Measurements from ENCODE around the gene DLX3.

DLX3 gene

GRCh38 chr17:49964769-49965523 is 30.1 kb downstream of the DLX3 start:
- H3K9me3 ChIP-seq (ENCODE audit: control insufficient read depth, low read length): no peaks in the 10 kb centered on the region
- no peak overlapping the region for H3K4ac ChIP-seq (ENCODE audit: low read depth in 1 of 2, low read length in 2 of 2)
- H3K27ac ChIP-seq (ENCODE audit: low read length, poor library complexity, severe bottlenecking): no peak overlapping the region
- DNase-seq: no peak
- no peak overlapping the region for H2AFZ ChIP-seq (ENCODE audit: low read depth, low read length)
- no peak overlapping the region for H4K91ac ChIP-seq (ENCODE audit: low read length)
- H3K4me3 ChIP-seq (ENCODE audit: insufficient read depth in 1 of 2, low read depth in 1 of 2, low read length in 2 of 2): no peak overlapping the region
- H3K14ac ChIP-seq (ENCODE audit: low read length in 2 of 2): no peak overlapping the region
- no peak overlapping the region for H3K9ac ChIP-seq (ENCODE audit: low read length)
- no peak overlapping the region for H2BK15ac ChIP-seq (ENCODE audit: low read depth, poor library complexity, severe bottlenecking)
- no peak overlapping the region for H3K4me2 ChIP-seq (ENCODE audit: low read length, poor library complexity, severe bottlenecking)
- H3K23ac ChIP-seq (ENCODE audit: low read length in 2 of 2): peak overlapping the region in 1 of 2 experiments; percentile 79
- H3K4me1 ChIP-seq (ENCODE audit: control insufficient read depth, insufficient read depth, low read depth, low read length): peaks cover 24% of the 10 kb centered on the region
- no peak overlapping the region for H3K18ac ChIP-seq (ENCODE audit: low read depth in 1 of 2, low read length in 2 of 2)
- H2AK5ac ChIP-seq (ENCODE audit: low read length, severe bottlenecking): no peak overlapping the region
- no peak overlapping the region for H4K8ac ChIP-seq (ENCODE audit: low read length)
- H2BK12ac ChIP-seq (ENCODE audit: low read length in 2 of 2): no peak overlapping the region
- H3K79me1 ChIP-seq (replicated peaks; ENCODE audit: low read length, poor library complexity, severe bottlenecking): no peaks in the 10 kb centered on the region
- H2BK120ac ChIP-seq (ENCODE audit: low read depth, low read length): no peak overlapping the region
- H3K27me3 ChIP-seq (ENCODE audit: control insufficient read depth in 1 of 2, insufficient read depth in 1 of 2, low read length in 2 of 2): peaks cover 84% of the 10 kb centered on the region in 2 experiments
- WGBS: 4% methylated on average over 52 of the region's 52 CpGs
- no peak overlapping the region for H2BK5ac ChIP-seq (ENCODE audit: low read depth, low read length, poor library complexity, severe bottlenecking)
- no peaks in the 10 kb centered on the region for H3K36me3 ChIP-seq (ENCODE audit: control insufficient read depth in 1 of 2, insufficient read depth in 2 of 2, low read depth in 1 of 2, low read length in 2 of 2)

GRCh38 chr17:49964303-49964768 is 30.7 kb downstream of the DLX3 start:
- Histone ChIP-seq H3K36me3 (ENCODE audit: control insufficient read depth in 1 of 2, insufficient read depth in 2 of 2, low read depth in 1 of 2, low read length in 2 of 2) (no peaks in the 10 kb centered on the region), H4K8ac (ENCODE audit: low read length) (no peak overlapping the region), H3K4ac (ENCODE audit: low read depth in 1 of 2, low read length in 2 of 2) (no peak overlapping the region), H3K27me3 (ENCODE audit: control insufficient read depth in 1 of 2, insufficient read depth in 1 of 2, low read length in 2 of 2) (peaks cover 78 to 79% of the 10 kb centered on the region in 2 experiments), H2BK15ac (ENCODE audit: low read depth, poor library complexity, severe bottlenecking) (no peak overlapping the region), H3K4me1 (ENCODE audit: control insufficient read depth, insufficient read depth, low read depth, low read length) (peaks cover 22% of the 10 kb centered on the region), H2BK12ac (ENCODE audit: low read length in 2 of 2) (no peak overlapping the region), H2BK5ac (ENCODE audit: low read depth, low read length, poor library complexity, severe bottlenecking) (no peak overlapping the region), H3K9me3 (ENCODE audit: control insufficient read depth, low read length) (no peaks in the 10 kb centered on the region), H3K18ac (ENCODE audit: low read depth in 1 of 2, low read length in 2 of 2) (no peak overlapping the region), H3K23ac (ENCODE audit: low read length in 2 of 2) (no peak overlapping the region), H4K91ac (ENCODE audit: low read length) (no peak overlapping the region), H2BK120ac (ENCODE audit: low read depth, low read length) (no peak overlapping the region), H2AFZ (ENCODE audit: low read depth, low read length) (no peak overlapping the region), H3K27ac (ENCODE audit: low read length, poor library complexity, severe bottlenecking) (no peak overlapping the region), H3K14ac (ENCODE audit: low read length in 2 of 2) (no peak overlapping the region), H2AK5ac (ENCODE audit: low read length, severe bottlenecking) (no peak overlapping the region), H3K4me3 (ENCODE audit: insufficient read depth in 1 of 2, low read depth in 1 of 2, low read length in 2 of 2) (no peak overlapping the region), H3K4me2 (ENCODE audit: low read length, poor library complexity, severe bottlenecking) (no peak overlapping the region), H3K9ac (ENCODE audit: low read length) (no peak overlapping the region), H3K79me1 (replicated peaks; ENCODE audit: low read length, poor library complexity, severe bottlenecking) (no peaks in the 10 kb centered on the region)
- peak; percentile 17 for DNase-seq
- WGBS: 2% methylated on average over 15 of the region's 18 CpGs

DNA sequence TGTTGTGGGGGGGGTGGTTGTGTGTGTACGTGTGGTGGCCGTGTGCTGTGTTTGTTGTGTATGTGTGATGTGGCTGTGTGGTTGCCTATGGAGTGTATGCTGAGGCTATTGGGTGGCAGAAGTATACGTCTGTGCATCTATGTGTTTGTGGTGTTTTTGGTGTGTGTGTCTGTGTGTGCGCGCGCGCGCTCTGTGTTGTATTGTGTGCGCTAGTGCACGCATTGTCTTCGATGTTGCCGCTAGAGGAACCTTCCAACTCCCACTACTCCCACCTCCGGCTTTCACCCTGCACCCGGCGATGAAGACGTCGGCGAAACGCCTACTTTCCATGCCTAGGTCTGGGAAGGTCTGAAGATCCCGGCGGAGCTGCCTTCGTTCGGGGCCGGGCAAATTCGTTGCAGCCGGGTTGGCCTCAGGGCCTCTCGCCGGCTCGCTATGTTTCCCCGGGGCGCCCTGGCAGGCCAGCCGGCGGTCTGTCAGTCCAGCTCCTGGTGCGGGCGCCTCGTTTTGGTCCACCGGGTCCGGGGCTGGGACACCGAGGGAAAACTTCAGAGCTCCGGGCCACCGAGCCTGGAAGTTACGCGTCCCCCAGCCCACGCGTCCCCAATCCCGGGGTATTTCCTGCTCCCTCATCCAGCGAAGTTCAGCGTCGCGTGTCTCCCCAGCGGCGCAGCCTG is 31.3 kb downstream of the DLX3 start:
- H3K9me3 ChIP-seq (ENCODE audit: control insufficient read depth, low read length): no peaks in the 10 kb centered on the region
- no peak overlapping the region for H2BK120ac ChIP-seq (ENCODE audit: low read depth, low read length)
- H3K4ac ChIP-seq (ENCODE audit: low read depth in 1 of 2, low read length in 2 of 2): no peak overlapping the region
- WGBS: 2% methylated on average over 46 of the region's 52 CpGs
- no peak overlapping the region for H3K18ac ChIP-seq (ENCODE audit: low read depth in 1 of 2, low read length in 2 of 2)
- H3K27me3 ChIP-seq (ENCODE audit: control insufficient read depth in 1 of 2, insufficient read depth in 1 of 2, low read length in 2 of 2): peaks cover 72 to 73% of the 10 kb centered on the region in 2 experiments
- H3K4me2 ChIP-seq (ENCODE audit: low read length, poor library complexity, severe bottlenecking): no peak overlapping the region
- H3K79me1 ChIP-seq (replicated peaks; ENCODE audit: low read length, poor library complexity, severe bottlenecking): no peaks in the 10 kb centered on the region
- H3K9ac ChIP-seq (ENCODE audit: low read length): no peak overlapping the region
- no peak overlapping the region for H4K8ac ChIP-seq (ENCODE audit: low read length)
- H3K14ac ChIP-seq (ENCODE audit: low read length in 2 of 2): no peak overlapping the region
- no peaks in the 10 kb centered on the region for H3K36me3 ChIP-seq (ENCODE audit: control insufficient read depth in 1 of 2, insufficient read depth in 2 of 2, low read depth in 1 of 2, low read length in 2 of 2)
- H2BK5ac ChIP-seq (ENCODE audit: low read depth, low read length, poor library complexity, severe bottlenecking): no peak overlapping the region
- H3K27ac ChIP-seq (ENCODE audit: low read length, poor library complexity, severe bottlenecking): no peak overlapping the region
- H2AFZ ChIP-seq (ENCODE audit: low read depth, low read length): no peak overlapping the region
- H2AK5ac ChIP-seq (ENCODE audit: low read length, severe bottlenecking): no peak overlapping the region
- peak overlapping the region in 1 of 2 experiments; percentile 11 for H3K4me3 ChIP-seq (ENCODE audit: insufficient read depth in 1 of 2, low read depth in 1 of 2, low read length in 2 of 2)
- no peak overlapping the region for H2BK12ac ChIP-seq (ENCODE audit: low read length in 2 of 2)
- H2BK15ac ChIP-seq (ENCODE audit: low read depth, poor library complexity, severe bottlenecking): no peak overlapping the region
- peaks cover 19% of the 10 kb centered on the region for H3K4me1 ChIP-seq (ENCODE audit: control insufficient read depth, insufficient read depth, low read depth, low read length)
- peak overlapping the region in 1 of 2 experiments; percentile 5 for H3K23ac ChIP-seq (ENCODE audit: low read length in 2 of 2)
- no peak overlapping the region for H4K91ac ChIP-seq (ENCODE audit: low read length)
- DNase-seq: peak; percentile 11

- no peak overlapping the region for H4K8ac ChIP-seq (ENCODE audit: low read length)
- H2BK120ac ChIP-seq (ENCODE audit: low read depth, low read length): no peak overlapping the region
- no peak for DNase-seq
- no peak overlapping the region for H3K4me3 ChIP-seq (ENCODE audit: insufficient read depth in 1 of 2, low read depth in 1 of 2, low read length in 2 of 2)
- no peak overlapping the region for H3K18ac ChIP-seq (ENCODE audit: low read depth in 1 of 2, low read length in 2 of 2)
- no peak overlapping the region for H3K4me2 ChIP-seq (ENCODE audit: low read length, poor library complexity, severe bottlenecking)
- H3K4ac ChIP-seq (ENCODE audit: low read depth in 1 of 2, low read length in 2 of 2): no peak overlapping the region
- no peak overlapping the region for H3K14ac ChIP-seq (ENCODE audit: low read length in 2 of 2)
- no peak overlapping the region for H3K9ac ChIP-seq (ENCODE audit: low read length)
- H2AK5ac ChIP-seq (ENCODE audit: low read length, severe bottlenecking): no peak overlapping the region
- H3K4me1 ChIP-seq (ENCODE audit: control insufficient read depth, insufficient read depth, low read depth, low read length): peaks cover 14% of the 10 kb centered on the region
- H3K79me1 ChIP-seq (replicated peaks; ENCODE audit: low read length, poor library complexity, severe bottlenecking): no peaks in the 10 kb centered on the region
- H2AFZ ChIP-seq (ENCODE audit: low read depth, low read length): no peak overlapping the region
- H2BK12ac ChIP-seq (ENCODE audit: low read length in 2 of 2): no peak overlapping the region
- no peak overlapping the region for H3K27ac ChIP-seq (ENCODE audit: low read length, poor library complexity, severe bottlenecking)
- peaks cover 67 to 68% of the 10 kb centered on the region in 2 experiments for H3K27me3 ChIP-seq (ENCODE audit: control insufficient read depth in 1 of 2, insufficient read depth in 1 of 2, low read length in 2 of 2)
- H3K9me3 ChIP-seq (ENCODE audit: control insufficient read depth, low read length): no peaks in the 10 kb centered on the region
- H2BK5ac ChIP-seq (ENCODE audit: low read depth, low read length, poor library complexity, severe bottlenecking): no peak overlapping the region
- H3K36me3 ChIP-seq (ENCODE audit: control insufficient read depth in 1 of 2, insufficient read depth in 2 of 2, low read depth in 1 of 2, low read length in 2 of 2): no peaks in the 10 kb centered on the region
- H3K23ac ChIP-seq (ENCODE audit: low read length in 2 of 2): no peak overlapping the region
- WGBS: 20% methylated on average over 4 of the region's 4 CpGs
- H4K91ac ChIP-seq (ENCODE audit: low read length): no peak overlapping the region
- no peak overlapping the region for H2BK15ac ChIP-seq (ENCODE audit: low read depth, poor library complexity, severe bottlenecking)
These were observed 31.8 kb downstream of the DLX3 start for GRCh38 chr17:49963309-49963625.
